Endometrial microvascular endothelial cells (primary cell): ENCODE data around the gene TNS3. TPM values are rescaled to one million over a fixed set of nuclear protein-coding genes. Genes with fewer than 3 reads are reported as not detected.

Source experiments
- in situ Hi-C: cut with HindIII; loops from 2 replicates; pipeline ENCODE4 v1.10.0; 2017; ENCODE audit warnings: low sequenced_read_pairs, low pct_unique_long_range_greater_than_20kb; ENCODE audit errors: inconsistent ontology term
- total RNA-seq: library from RNA; depleted of rRNA; stranded (reverse); fragments of >200 nt; gene quantifications from one replicate; pipeline ENCODE4 v1.2.3, GENCODE V29; 2015; ENCODE audit errors: inconsistent ontology term

Gene TNS3
- total RNA-seq, 1 donor from 2014 or later: 45.0 TPM

- in situ Hi-C loops: no loop called here
Measured at GRCh38 chr7:47390914-47391313, 191.0 kb downstream of the TNS3 start.

DNA sequence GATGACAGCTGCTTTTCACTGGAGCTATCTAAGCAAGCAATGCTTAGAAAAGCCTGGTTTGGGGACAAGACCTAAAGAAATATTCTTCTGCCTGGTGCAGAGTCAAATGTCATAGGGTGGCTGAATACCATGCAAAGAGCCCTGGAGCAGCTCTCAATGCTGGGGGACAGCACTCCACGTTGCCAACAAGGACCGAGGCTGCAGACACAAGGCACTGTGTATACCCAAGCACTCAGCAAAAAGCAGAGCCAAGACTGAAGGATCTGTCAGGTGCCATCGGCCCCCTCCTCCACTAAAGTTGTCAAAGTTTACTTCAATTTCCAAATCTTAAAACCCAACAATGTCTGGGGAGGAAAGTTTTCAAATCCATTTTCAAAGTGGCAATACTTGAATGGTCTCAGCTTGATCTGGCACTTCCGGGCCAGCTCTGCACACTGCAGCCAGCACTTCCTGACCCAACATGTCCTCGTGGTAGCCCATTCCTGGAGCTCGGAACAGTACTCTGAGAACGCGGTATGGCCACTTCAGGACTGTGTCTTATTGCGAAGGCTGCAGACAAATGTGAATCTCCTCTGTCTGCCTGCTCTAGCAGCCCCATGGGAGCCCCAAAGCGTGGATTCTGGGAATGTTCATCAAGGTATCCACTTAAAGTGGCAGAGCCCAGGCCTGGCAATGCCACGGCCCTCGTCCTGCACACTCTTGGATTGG, 191.8 kb downstream of the TNS3 start:
- in situ Hi-C loops: no loop called here

DNA sequence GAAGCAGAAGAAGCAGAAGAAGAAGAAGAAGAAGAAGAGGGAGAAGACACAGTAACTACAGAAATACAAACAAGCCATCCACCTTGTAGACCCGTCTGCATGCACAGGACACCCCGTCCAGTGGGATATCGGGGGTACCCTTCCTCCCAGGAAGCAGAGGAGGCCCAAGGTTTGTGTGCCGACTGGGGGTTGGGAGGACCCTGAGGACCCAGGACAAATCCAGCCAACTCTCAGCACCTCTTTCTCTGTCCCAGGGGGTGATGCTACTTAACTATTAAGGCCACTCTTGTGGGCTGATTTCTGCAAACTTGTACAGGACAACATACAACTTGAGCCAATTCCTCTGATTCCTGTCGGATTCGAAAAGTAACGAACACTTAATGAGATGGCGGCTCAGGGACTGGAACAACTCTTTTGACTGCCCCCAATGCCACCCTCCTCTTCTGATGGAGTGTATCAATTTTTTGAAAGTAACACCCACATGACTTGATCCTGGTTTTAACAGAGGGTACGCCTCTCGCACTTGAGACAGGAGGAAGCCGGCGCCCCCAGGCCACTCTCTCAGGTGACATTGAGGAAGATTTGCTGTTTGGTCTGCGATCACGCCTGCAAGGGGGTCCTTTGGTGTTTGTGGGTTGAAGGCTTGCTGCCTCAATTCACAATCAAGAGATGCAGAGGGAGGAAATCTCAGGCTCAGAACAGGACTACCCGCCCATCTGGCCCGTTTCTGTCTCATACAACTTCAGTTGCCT, 192.6 kb downstream of the TNS3 start:
- in situ Hi-C loops: no loop called here

GRCh38 chr7:47387506-47387905, 194.4 kb downstream of the TNS3 start:
- in situ Hi-C loops: no loop called here

DNA sequence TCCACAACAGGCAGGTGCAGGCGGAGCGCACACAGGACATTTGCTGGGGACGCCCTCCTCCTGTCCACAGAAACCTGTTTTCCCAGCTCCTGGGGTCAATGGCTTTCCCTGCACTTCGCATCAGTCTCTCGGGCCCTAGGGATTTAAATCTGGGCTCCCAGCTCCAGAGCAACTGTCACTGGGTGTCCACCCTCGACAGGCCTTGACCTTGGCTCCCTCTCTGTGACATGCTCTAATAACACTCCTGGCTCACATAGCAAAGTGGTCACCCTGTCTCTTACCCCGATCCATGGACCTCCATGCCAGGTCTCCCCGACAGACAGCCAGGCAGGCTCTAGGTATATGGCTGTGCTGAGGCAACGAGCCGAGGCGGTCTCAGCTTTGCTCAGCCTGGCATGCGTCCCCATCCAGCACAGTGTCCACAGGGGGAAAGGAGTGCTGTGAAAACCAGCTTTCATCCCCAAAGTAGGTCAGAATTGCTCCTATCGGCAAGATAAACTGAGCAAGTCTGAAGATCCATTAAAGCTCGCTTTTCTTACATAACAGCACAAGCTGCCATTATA, 195.6 kb downstream of the TNS3 start:
- in situ Hi-C loops: no loop called here

DNA sequence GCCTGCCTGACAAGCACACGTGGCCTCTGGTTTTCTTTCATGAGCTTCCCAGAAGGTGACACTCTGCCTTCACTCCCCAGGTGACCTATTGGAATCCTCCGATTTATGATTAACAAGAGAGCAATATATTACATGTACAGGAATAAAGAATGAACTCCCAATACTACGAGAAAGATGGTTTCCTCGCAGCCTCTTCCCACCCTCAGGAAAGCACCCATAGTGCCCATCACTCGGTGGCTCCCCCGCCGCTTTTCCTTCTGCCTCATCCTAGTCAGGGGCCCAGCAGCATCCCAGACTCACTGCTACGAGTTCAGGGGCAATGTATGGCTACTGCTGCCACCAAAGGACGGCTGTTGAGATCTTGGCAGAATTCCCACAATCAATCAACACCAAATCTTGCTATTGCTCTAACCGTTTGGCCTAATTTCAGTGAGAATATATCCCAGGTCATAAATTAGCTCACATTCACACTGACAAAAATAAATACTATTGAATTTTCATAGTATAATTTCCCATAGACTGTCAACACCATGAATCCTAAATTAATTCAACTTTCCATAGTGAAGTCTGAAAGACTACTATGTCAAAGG, 196.3 kb downstream of the TNS3 start:
- in situ Hi-C loops: no loop called here

DNA sequence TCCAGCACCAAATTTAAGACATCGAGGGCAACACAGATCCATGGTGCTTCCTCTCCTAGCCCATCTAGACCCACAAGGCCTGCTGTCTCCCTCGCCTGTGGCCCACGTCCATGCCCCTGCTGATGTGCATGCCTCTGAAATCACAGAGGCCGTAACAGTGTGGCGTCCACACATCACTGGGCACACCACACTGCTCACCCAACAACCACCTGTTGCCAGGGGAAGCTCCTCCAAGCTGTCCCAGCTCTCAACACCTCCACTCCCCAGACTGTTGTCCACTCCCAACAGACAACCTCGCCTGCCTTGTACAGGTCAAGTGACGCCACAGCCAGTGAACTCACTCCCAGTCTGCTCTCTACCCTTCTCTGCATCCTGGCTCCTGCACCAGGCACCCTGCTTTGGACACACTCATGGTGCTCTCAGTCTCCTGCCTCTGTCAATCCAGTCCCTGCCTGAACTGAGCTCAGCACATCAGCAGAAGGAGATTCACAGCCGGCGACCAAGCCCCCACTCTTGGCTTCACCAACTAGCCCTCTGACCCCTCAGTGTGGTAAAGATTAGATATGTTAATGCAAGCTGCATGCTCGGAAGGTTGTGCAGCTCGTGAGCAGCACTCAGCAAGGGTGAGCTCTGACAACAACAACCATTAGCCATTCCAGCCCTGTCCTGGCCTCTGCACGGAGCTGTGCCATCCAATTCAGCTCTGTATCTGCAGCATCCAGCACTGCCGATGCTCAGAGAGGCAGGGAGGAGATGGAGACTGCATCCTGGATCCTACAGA, 197.0 kb downstream of the TNS3 start:
- in situ Hi-C loops: no loop called here

DNA sequence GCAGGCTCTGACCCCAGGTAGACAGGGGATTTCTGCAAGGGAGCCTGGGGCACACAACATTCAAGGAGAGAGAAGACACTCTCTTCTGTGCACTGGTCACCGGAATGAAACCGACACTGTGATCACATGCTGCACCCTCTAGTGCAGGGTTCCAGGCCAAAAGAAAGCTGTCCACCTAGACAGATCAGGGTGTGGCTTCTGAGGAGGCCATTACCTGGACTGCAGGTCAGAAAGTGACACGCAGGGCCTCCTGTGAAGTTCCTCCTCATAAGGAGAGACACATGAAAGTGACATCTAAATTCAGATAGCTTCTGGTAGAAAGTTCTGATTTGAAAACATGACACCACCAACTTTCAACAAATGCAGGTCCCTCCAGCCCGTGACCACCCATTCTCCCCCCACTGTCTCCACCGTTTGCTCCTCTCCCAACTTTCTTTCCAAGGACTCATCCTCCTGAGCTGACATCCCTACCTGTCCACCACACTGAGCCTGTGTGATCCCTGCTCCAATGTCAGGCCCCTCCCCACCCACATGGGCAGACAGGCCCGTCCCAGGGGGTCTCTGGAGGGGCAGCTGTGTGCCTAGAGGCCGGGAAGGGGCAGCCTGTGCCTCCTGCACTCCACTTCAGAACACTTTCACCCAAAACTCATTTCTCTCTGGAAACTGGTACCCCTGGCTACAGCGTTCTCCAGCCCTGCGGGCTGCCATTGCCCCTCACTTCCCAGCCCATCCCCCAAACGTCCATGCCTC, 198.0 kb downstream of the TNS3 start:
- in situ Hi-C loops: no loop called here

DNA sequence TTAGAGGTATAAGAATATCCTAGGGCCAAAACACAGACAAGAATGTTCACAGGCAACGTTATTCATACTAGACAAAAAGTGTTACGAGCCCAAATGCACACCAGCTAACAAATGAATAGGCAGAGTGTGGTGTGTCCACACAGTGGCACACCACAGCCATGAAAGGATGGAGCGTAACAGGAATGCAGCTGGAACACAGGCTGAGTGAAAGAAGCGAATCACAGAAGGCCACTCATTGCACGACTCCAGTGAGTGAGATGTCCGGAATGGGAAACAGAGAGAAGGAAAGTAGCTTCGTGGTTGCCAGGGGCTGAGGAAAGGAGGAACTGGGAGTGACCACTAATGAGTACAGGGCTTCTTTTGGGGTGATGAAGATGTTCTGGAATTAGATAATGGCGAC, 198.8 kb downstream of the TNS3 start:
- in situ Hi-C loops: no loop called here

- in situ Hi-C loops: no loop called here
Measured at GRCh38 chr7:47382200-47382599, 199.7 kb downstream of the TNS3 start.

- in situ Hi-C loops: no loop called here
Measured at GRCh38 chr7:47381134-47381495, 200.8 kb downstream of the TNS3 start.

DNA sequence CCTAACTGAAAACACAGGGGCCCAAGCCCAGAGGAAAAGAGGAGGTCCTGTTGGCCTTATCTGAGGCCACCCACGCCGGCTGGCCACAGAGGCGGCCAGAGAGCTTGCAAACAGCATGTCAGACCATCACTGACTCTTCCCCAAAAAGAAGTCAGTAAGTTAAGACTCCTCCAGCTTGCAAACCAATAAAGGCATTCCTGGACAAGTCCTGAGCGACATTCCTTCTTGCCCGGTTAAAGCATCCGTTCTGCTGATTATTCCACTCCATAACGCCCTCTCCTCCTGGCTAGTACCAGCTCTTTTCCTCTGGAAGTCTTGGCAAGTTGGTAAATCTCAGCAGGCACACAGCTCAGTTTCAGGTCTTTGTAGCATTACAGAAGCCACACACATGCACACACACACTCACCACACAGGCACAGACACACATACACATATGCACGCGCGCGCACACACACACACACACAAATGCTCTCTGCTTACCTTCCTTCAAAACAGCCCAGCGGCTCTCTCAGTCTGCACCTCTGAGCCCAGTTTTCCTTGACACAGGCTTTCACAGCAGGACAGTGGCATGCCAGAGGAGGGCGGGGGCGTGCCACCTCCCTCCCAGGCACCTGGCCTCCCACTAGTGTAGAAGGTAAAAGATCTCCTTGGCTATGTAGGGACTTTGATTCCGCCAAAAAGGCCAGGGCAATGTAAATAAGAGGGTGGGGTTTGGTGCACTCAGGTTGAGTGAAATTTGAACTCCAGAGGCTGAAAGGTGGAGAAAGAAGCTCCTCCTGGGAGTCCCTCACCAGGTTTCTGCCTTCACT, 201.4 kb downstream of the TNS3 start:
- in situ Hi-C loops: no loop called here

DNA sequence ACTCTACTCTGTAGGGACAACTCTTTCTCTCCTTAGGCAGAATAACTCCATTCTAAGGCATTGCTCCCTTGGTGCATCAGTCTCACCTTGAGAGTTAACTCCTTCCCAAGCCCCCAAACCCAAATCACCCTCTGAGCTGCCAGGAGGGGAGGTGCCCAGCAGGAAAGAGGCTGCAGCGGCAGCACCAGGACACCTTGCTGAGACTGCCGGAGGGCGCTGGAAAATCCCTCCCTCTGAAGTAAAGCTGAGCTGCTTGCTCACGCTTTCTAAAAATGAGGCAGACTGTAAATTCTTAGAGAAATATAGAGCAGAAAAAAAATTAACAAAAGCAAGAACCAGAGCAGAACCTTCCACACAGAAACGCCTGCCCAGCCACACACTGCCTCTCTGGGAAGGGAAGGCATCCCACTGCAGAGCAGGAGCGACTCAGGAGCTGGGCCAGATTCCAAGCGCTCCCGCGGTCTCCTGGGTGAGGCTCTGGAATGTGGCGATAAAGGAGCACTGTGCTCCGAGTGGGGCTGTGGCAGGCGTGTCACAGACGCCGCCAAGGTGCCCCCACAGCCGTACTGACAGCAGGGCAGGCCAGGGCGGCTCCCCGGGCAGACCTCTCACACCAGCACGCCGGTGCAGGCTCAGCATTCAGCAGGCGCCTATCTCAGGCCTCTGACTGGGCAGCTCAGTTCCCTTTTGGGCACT, 202.1 kb downstream of the TNS3 start:
- in situ Hi-C loops: no loop called here

- in situ Hi-C loops: no loop called here
Measured at GRCh38 chr7:47378728-47379395, 203.0 kb downstream of the TNS3 start.

GRCh38 chr7:47377741-47378140, 204.2 kb downstream of the TNS3 start:
- in situ Hi-C loops: no loop called here

DNA sequence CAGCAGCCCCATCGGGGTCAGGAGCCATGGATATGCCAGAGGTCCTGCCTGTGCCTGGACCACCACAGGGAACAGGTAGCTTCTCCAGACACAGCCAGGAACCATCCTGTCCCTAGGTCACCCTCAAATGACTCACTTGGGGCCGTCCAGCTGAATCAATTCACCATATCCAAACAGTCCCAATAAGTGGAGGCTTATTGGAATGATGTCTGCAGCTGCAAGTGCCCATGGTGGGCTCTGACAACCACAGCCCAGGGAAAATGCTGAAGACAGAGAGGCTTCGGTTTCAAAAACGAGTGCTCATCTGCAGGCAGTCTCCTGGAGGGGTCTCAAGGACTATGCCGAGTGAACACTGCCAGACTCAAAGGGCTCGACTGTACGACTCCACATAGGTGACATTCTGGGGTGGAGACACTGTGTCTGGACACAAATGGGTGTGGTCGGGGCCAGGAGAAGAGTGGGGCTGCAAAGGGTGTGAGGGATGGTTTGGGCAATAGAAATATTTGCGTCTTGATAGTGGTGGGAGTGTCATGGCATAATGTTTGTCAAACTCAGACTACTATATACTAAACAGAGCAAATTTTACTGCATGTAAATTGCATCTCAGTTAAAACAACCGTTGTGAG, 204.8 kb downstream of the TNS3 start:
- in situ Hi-C loops: no loop called here
